ENCODE measurements around the gene CCDC190.

DNA sequence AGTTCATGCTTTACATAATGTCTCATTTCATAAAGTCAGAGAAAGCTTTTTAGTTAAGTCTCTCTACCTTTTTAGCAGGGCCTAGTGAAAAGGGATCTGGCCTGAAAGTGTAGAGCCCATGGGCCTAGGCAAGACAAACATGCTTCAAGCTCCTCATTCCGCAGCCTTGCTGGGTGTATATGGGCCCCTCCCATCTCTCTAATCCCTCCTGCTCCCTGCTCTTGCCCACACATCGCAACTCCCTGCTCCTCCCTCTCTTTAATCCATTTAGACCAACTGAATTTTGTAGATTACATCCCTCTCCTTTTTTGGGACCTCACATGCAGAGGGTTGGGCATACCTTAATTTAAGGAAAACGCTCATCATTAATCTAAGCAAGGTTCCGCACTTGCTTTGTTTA, 42.3 kb upstream of the CCDC190 start:
- TF ChIP-seq EZH2phosphoT487 (IDR thresholded peaks at IDR 0.05; ENCODE audit: borderline replicate concordance): no peak
- TF ChIP-seq CTCF (conservative IDR thresholded peaks at IDR 0.05; ENCODE audit: low read length): no peak
